ENCODE data around the gene FADS1. TPM values are rescaled to one million over a fixed set of nuclear protein-coding genes. Genes with fewer than 3 reads are reported as not detected.

Gene FADS1
- total and polyA plus RNA-seq, 8 donors = 1.8 to 56.5 (median 11.7) TPM; not detected in 1

DNA sequence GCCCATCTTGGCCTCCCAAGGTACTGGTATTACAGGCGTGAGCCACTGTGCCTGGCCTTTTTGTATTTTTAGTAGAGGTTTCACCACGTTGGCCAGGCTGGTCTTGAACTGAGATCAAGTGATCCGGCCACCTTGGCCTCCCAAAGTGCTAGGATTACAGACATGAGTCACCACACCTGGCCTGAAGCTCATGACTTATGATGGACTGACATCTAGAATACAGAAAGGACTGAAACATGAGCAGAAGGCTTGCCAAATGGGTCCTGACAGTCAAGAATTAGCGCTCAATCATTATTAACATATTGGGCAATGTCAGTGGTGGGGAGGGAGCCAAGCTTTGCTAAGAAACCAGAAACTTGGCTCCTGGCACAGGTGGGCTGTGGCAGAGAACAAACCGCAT lies 5.0 kb downstream of the FADS1 start:
- 91 to 94% (median 92%) methylated on average over 5 of the region's 5 CpGs for WGBS, 5 donors
- no peak for DNase-seq
- Histone ChIP-seq H3K36me3 (peaks cover 17 to 63% (median 47%) of the 10 kb centered on the region in 4 donors), H3K27ac (no peak overlapping the region), H3K4me3 (no peak overlapping the region), H3K9me3 (no peaks in the 10 kb centered on the region), H3K4me1 (peaks cover under 1 to 25% (median 18%) of the 10 kb centered on the region in 4 donors), H3K27me3 (peaks cover 0 to 6% (median 0%) of the 10 kb centered on the region in 3 donors)
- intact Hi-C loops (cut with DNase I; ENCODE audit: low total_unique reads) = loop anchor here (10.0 kb wide), 1 partner anchor 143 kb away; the partner anchor contains the start of gene BEST1
- TF ChIP-seq POLR2AphosphoS5 (IDR thresholded peaks at IDR 0.05) (no peak), POLR2A (IDR thresholded peaks at IDR 0.05) (no peak), EP300 (IDR thresholded peaks at IDR 0.05) (no peak)
- TF ChIP-seq, protein P1, sequence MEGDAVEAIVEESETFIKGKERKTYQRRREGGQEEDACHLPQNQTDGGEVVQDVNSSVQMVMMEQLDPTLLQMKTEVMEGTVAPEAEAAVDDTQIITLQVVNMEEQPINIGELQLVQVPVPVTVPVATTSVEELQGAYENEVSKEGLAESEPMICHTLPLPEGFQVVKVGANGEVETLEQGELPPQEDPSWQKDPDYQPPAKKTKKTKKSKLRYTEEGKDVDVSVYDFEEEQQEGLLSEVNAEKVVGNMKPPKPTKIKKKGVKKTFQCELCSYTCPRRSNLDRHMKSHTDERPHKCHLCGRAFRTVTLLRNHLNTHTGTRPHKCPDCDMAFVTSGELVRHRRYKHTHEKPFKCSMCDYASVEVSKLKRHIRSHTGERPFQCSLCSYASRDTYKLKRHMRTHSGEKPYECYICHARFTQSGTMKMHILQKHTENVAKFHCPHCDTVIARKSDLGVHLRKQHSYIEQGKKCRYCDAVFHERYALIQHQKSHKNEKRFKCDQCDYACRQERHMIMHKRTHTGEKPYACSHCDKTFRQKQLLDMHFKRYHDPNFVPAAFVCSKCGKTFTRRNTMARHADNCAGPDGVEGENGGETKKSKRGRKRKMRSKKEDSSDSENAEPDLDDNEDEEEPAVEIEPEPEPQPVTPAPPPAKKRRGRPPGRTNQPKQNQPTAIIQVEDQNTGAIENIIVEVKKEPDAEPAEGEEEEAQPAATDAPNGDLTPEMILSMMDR (IDR thresholded peaks at IDR 0.05) = no peak

DNA sequence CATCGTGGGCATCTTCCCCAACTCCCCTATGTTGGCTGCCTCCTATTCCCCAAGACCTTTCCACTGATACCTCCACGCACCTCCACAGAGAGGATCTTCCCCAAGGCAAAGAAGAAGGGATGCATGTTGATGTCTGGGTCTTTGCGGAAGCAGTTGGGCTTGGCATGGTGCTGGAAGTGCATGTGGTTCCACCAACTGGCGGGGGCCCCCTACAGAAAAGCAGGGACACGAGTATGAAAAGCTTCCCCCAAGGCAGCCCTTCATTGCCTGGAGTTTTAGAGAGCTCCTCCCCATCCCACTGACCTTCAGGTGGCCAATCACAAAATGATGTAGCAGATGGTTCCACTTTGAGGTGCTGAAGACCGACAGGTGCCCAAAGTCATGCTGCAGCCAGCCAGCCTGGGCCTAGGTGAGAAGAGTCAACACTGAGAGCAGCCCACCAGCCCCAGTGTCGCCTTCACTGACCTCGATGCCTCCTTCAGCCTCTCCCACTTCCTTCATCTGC lies 6.1 kb downstream of the FADS1 start:
- Histone ChIP-seq H3K4me1 (peaks cover 0 to 13% (median 8%) of the 10 kb centered on the region in 4 donors), H3K36me3 (peaks cover 17 to 70% (median 54%) of the 10 kb centered on the region in 4 donors), H3K4me3 (no peak overlapping the region), H3K27me3 (no peaks in the 10 kb centered on the region), H3K9me3 (no peaks in the 10 kb centered on the region), H3K27ac (no peak overlapping the region)
- TF ChIP-seq, protein P1 (IDR thresholded peaks at IDR 0.05) = no peak
- TF ChIP-seq POLR2AphosphoS5 (IDR thresholded peaks at IDR 0.05) (no peak), EP300 (IDR thresholded peaks at IDR 0.05) (no peak), POLR2A (IDR thresholded peaks at IDR 0.05) (no peak)
- intact Hi-C loops (cut with DNase I; ENCODE audit: low total_unique reads) = loop anchor here (10.0 kb wide), 1 partner anchor 144 kb away; the partner anchor contains the start of gene BEST1
- WGBS, 5 donors = 89 to 97% (median 96%) methylated on average over 7 to 8 of the region's 8 CpGs
- DNase-seq = no peak

DNA sequence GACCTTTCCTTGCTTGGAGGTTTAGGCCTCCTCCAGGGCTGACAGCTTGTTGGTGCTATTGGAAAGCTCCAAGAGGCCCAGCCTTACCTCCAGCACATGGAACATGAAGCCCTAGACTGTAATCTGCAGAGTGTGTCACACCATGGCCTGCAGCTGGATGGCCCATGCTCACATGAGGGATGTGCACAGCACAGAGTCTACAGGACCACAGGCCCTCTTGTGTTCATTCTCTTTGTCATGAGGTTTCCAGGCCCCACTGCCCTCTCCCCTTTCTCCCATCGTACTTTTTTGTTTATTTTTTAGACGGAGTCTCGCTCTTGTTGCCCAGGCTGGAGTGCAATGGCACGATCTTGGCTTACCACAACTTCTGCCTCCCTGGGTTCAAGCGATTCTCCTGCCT lies 10.0 kb downstream of the FADS1 start:
- WGBS, 5 donors = 69 to 90% (median 86%) methylated on average over 5 of the region's 5 CpGs
- peaks cover 20 to 95% (median 69%) of the 10 kb centered on the region in 4 donors for H3K36me3 ChIP-seq
- no peaks in the 10 kb centered on the region for H3K4me1 ChIP-seq
- TF ChIP-seq POLR2AphosphoS5 (IDR thresholded peaks at IDR 0.05) (no peak), POLR2A (IDR thresholded peaks at IDR 0.05) (no peak)
- no peak overlapping the region for H3K4me3 ChIP-seq
- H3K27ac ChIP-seq = no peak overlapping the region
- no peak for DNase-seq
- H3K9me3 ChIP-seq = no peaks in the 10 kb centered on the region
- H3K27me3 ChIP-seq = no peaks in the 10 kb centered on the region
- intact Hi-C loops (cut with DNase I; ENCODE audit: low total_unique reads) = loop anchor here (10.0 kb wide), 2 partner anchors 88 to 298 kb away; partner anchors contain the start of gene FADS3

DNA sequence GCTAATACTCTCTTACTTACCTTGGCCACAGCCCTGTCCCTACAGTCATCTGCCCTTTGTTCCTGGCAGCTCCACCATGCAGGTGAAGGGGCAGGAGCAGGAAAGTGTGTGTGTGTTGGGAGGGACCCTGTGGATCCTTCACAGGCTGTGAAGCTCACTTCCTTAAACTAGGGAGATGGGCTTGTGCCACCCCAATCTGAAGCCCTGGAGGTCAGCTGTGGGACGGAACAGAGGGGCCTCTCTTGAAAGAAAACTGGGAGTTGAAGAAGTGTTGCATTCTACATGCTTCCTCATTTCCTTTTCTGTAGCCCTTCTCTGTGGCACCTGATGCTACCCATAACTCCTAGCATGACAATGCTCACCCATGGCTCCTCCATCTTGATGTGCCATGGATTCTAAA lies 11.7 kb downstream of the FADS1 start:
- no peaks in the 10 kb centered on the region for H3K27me3 ChIP-seq

More for the DNA sequence above, 11.7 kb downstream of the FADS1 start:
- intact Hi-C loops (cut with DNase I; ENCODE audit: low total_unique reads) = loop anchor here (10.0 kb wide), 2 partner anchors 90 to 300 kb away; partner anchors contain the start of gene FADS3
- H3K9me3 ChIP-seq = no peaks in the 10 kb centered on the region
- peaks cover 8 to 84% (median 55%) of the 10 kb centered on the region in 4 donors for H3K36me3 ChIP-seq
- no peak for TF ChIP-seq POLR2A (IDR thresholded peaks at IDR 0.05)
- TF ChIP-seq, protein P1 (IDR thresholded peaks at IDR 0.05) = no peak
- no peak for TF ChIP-seq EP300 (IDR thresholded peaks at IDR 0.05)
- TF ChIP-seq POLR2AphosphoS5 (IDR thresholded peaks at IDR 0.05) = no peak
- no peak for DNase-seq
- H3K4me1 ChIP-seq = no peaks in the 10 kb centered on the region
- no peak overlapping the region for H3K4me3 ChIP-seq
- no peak overlapping the region for H3K27ac ChIP-seq
- 88 to 100% (median 91%) methylated on average over 1 of the region's 1 CpG for WGBS, 5 donors

All from stomach (tissue), 9 donors.